CD1c-positive myeloid dendritic cell (primary cell): ENCODE measurements around the gene RASAL1.

ENCODE experiments used
- DNase-seq: peaks from one replicate; pipeline ENCODE4 v3.0.0-alpha.2; 2016; ENCODE audit errors: extremely low spot score

Gene RASAL1

DNA sequence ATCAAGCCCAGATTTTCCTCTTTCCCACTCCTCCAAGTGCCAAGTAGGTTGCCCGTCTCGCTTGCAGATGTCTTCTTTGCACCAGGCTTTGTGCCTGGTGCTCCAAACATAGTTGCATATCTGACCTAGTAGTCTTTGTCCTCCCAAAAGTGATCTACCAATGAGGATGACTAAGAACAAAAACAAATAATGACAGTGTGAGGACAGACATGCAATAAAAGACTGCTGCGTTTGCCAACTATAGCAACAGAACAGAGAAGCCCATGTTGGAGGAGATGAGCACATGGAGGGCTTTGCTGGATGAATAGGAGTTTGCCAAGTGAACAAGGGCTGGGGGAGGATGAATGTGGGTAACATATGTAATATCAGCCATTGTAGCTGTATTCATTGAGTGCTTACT lies 63.4 kb downstream of the RASAL1 start:
- no peak for DNase-seq

DNA sequence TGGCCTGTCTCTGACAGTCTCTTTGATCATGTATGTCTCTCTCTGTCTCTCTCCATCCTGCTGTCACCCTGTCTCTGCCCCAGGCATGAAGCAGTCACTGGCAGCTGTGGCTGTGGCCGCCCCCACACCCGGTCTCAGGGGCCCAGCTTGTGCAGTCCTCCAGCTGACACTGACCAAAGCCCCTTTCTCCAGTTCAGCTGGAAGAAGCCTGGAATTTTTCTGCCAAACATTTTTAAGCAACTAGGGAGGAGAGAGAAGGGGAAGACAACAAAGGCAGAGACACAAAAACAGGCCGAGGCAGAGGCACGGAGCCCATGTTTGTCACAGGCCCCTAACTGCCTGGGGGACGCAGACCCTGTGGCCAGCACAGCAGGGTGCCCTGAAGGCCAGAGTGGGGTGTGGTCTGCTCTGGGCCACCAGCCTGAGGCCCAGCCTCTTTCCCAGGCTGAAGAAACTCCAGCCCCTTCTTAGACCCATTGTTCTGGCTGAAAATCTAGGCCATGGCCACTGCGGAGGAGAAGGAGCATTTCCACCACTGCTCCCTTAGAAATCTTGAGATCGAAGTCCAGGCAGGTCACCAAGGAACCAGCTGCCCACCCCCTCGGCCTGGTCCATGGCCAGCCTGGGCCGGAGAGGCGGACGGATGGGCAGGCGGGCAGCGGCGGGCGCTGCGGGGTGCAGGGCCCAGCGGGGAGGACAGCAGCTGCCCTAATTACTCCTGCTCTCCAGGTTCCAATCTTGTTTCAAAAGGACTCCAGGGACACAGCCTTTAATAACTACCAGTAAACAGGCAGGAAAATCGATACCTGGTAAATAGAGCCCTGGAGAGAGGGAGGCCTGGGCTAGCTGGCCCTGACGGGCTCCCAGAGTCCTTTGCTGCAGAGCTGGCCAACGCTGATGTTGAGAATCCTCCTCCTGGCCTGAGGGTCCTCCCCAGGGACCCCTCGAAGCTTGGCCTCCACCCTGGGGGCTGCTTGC lies 64.1 kb downstream of the RASAL1 start:
- no peak for DNase-seq

DNA sequence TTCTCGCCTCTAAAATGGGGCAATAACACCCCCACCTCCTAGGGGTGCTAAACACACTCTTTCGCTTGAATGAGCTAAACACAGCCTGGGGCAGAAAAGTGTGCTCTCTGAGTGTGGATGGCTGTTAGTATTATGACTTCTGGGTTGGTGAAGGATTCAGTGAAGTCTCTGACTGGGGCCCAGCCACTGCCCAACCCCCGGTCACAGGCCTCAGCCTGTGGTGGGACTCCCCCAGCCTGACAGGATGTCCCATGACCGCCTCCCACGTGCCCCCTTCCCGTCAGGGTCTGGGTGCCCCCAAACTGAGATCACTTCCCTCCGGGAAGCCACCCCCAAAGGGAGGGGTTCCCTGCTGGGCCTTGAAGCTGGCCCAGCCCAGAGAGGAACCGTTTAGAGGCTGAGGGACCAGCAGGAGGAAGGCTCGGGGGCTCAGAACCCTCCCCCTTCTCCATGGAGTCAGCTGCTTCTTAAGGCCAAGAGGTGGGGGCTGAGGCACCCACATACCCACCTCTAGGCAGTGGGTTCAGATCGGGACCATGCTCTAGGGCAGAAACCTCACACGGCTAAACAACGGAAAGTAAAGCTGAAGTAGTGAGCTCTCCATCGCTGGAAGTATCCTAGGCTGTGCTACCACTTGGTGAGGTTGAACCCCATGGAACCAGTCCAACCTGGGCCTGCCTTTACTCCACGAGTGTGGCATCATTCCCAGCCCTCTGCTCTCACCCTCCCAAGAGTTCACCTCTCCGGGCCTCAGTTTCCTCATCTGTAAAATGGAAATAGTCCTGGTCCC lies 65.2 kb downstream of the RASAL1 start:
- peak; percentile 56 for DNase-seq

DNA sequence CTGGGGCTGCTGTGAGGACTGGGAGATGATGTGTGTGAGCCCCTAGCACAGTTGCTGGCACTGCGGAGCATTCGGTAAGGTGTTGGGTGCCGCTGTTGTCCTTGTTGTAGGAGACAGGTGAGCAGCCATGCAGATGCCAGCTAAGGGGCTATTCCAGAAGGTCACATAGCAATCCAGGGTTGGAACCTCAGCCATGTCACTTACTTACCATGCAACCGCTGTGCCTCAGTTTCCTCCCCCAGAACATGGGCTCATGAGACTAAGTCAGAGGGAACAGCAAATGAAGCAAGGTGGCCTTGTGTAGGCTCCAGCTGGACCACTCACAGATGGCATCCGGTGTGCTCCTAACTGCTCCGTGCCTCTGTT lies 65.8 kb downstream of the RASAL1 start:
- no peak for DNase-seq

DNA sequence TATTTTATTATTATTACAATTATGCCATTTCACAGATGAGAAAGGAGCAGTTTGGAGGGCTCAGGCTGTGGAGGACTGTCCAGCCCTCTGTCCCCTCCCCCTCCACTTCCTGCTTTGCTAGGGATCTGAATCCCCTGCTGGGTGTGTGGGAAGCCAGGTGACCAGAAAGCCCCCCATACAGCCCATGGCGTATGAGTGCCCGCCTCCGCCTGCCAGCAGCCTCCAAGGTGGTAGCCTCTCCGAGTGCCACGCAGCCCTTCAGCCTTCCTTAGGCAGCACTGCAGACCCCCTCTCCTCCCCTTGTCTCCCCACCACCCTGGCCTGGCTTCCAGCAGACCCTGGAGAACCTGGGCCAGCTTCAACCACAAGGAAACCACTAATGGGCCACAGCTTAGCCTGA lies 66.4 kb downstream of the RASAL1 start:
- no peak for DNase-seq

DNA sequence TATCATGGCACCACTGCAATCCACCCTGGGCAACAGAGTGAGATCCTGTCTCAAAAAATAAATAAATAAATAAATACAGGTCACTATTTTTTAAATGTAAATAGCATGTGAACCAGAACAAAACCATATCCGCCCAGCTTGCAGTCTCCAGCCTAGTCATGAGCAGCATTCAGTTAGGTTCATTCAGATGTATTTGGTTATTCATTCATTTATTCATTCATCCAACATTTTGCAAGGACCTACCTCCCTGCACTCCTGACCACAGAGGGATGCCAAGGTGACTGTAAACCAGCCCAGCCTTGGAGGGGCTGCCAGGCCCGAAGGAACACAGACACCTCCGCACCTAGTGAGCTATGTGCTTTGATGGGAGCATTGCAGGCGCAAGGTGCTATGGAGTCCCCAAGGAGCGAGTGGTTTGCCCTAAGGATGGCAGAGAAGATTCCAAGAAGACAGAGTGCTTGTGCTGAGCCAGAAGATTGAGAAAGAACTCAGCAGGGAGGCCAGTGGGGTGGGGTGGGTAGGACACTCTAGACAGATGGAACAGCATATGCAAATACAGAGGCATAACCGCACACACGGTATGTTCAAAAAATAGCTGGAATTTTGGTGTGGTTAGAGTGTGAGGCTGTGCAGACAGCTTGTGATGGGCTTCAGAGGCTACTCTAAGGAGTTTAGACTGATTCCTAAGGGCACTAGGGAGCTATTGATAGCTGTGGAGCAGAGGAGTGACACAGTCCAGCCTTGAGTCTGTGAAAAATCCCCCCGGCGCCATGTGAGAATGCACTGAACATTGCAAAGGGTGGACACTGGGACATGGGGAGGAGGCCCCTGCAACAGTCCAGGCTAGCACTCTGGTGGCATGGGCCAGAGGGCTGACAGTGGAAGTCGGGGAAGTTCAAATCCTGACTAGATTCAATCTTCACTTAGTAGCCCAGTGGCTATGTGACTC lies 67.3 kb downstream of the RASAL1 start:
- no peak for DNase-seq

DNA sequence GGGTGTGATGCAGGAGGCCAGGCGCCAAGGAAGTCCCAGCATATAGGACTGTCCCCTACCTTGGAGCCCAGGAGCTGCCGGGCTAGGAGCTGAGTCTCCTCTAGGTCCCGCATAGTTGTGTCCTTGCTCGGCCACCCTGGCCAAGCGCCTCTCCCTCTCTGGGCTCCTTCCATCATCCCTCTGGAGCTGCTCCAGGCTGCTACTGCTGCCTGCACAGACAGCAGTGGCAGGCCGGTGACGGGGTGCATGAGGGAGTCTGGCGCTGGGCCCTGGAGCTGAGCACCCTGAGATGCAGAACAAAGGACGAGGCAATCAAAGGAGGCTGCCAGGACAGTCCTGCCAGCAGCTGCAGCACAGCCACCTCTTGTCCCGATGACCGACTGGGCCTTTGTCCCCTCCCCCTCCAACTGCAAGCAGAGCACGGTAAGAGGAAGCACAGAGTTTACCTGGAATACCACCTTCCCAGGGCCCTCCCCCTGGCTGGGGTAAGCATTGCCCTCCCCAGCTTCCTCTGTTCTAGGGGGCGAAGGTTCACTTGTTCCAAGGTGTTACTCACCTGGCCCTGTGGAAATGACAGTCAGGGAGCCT lies 68.7 kb downstream of the RASAL1 start:
- no peak for DNase-seq

DNA sequence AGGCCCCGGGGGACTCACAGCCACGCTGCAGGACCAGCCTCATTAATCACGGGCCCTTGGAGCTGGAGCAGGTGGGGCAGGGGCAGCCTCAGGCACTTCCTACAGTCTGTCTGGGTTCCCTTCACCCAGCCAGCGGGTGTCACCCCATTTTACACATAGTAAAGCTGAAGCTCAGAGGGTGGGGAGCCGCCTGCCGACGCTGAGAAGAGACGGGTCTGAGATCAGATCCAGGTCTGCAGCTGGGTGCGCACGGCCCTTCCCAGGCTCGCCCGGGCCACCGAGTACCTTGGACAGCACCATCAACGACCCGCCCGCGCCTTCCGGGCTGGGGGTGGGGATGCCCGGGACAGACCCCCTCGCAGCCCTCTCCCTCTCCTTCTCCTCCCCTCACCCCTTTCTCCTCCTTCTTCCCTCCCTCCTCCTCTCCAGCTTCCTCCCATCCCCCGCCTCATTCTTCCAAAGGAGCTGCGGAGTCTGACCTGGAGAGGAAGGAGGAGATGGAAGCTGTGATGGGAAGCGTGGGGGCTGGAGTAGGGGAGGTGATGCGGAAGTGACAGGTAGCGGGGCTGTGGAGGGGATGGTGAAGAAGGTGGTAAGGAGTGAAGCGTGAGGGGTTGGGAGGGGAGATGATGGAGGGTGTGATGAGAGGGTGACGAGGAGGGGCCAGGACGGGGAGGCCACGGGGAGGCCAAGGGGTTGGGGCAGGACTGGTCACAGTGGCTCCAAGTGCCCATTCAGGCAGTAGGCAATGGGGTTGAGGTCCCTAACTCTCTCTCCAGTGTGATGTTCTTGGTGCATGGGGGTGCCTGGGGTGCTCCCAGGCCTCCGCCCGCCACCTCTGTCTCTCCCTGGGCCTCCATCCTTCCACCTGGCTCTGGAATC lies 70.2 kb downstream of the RASAL1 start:
- DNase-seq: no peak

DNA sequence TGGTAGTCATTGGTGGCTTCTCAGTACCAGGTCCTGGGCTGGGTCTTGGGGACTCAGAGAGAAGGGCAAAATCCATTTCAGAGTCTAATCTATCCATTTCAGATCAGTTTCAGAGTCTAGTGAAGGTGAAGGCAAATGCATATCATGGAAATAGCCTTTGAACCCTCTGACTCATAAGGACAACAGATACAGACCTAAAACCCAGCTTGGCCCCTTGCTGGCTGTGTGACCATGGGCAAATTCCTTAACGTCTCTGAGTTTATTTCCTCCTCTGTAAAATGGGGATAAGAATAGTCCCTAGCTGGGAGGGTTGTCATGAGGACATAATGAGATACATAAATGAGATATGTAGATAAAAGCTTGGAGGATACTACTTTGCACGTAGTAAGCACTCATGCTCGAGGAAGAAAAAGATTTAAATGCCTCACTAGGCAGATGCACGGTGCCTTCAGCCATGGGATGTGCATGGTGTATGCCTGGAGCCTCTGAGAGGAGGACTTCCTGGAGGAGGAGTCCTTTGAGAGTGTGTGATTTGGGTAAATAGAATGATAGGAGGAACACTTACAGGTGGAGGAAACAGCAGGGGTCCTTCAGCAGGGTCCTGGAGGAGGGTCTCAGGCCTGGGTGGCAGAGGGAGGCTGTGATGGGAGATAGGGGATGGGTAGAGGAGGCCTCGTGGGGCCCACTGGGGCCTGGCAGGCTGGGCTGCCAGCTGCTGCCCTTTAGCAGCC lies 71.0 kb downstream of the RASAL1 start:
- no peak for DNase-seq

DNA sequence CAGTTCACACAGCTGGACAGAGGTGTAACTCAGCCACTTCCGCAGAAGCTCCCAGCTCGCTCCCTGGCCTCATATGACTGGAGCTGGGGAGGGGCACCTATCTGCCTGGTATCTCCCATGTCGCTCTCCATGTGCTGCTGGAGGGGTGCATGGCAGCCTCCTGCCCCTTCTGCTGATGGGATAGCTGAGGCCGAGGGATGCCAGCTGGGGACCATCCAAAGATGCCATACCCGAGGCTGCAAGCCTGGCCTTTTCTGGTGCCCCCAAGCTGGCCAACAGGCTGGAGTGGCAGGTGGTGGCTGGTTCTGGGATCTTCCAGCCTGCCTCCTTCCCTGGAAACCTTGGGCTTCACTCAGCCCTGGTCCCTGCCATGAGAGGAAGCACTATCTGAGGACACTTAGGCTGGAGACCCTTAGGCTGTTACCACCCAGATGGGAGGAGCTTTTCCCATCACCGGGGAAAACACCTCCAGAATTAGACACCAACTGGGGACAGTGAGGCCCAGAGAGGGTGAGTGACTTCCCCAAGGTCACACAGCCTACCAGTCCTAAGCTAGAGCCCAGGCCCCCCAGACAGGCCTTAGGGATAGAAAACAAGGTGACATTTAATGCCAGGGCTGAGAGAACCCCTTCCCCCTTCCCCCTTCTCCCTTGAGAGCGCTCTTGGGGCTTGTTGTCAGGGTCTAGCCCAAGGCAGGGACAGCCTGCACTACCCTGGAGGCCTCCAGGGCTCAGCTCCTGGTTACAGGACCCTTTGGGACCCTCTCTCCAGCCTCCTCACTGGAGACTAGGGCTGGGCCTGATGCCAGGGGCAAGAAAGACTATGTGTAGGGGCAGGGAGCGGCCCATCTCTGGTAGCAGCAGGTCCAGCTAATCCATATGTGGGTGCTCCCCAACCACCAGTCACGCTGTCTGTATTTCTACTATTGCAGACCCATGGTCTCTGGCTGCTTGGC lies 71.9 kb downstream of the RASAL1 start:
- DNase-seq: no peak

DNA sequence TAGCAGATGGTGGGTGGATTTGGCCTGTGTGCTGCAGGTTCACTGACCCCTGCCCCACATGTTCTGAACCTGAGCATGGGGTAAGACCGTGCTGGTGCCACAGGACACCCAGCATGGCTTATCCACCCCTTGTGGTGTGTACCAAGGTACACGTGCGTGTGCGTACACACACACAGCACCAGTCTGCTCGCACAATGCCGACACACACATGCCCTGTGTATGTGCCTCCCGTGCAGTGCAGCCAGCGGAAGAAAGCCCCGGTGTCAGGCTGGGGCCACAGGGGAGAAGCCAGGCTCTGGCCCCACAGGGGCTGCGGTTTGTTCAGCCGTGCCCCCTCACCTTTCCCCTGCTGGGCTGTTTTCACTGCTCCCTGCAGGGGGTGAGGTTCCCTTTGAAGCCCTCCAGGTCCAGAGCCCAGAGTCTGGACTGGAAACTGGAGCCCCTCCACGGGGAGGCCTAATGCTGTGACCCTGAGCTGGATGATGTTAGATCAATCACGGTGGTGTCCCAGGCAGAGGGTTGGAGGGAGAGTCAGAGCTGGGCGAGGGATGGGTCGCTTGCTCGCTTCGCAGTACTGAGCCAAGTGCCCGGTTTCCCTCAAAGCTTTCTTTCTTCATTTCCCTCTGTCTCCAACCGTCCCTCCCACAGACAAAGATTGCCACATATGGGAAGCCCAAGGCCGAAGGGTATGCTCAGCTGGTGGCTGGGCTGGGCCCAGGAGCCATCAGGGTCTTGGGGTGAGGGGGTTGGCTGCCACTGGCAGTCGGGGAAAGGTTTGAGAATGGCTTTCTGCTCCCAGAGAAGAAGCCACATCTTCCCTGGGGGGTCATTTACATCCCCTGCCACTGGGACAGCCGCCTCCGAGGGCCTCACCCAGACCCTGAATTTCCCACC lies 72.8 kb downstream of the RASAL1 start:
- DNase-seq: no peak

DNA sequence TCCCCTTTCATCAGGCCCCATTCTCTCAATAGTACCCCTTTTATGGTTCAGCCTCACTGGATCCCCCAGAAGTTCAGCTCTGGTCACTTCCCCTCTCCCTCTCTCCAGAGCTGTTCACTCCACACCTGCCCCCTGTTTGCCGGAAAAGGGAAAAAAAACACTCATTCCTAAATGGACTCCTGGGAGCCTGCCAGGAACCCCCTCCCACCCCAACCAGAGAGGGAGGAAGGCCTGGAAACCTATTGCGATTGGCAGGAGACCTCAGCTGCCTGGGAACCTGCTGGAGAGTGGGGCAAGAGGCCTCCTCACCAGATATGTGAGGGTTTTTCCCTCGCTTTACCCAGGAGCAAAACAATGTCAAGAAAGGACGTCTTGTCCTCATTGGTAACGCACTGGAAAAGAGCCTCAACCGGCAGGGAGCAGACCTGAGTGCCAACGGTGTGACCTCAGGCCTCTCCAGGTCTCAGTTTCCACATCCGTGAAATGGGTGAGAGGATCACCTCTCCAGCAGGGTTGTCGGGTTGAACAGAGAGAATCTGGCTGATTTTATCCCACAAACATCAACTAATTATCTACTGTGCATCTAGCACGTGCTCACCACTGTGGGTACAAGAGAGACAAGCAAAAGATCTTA lies 74.4 kb downstream of the RASAL1 start:
- DNase-seq: no peak

DNA sequence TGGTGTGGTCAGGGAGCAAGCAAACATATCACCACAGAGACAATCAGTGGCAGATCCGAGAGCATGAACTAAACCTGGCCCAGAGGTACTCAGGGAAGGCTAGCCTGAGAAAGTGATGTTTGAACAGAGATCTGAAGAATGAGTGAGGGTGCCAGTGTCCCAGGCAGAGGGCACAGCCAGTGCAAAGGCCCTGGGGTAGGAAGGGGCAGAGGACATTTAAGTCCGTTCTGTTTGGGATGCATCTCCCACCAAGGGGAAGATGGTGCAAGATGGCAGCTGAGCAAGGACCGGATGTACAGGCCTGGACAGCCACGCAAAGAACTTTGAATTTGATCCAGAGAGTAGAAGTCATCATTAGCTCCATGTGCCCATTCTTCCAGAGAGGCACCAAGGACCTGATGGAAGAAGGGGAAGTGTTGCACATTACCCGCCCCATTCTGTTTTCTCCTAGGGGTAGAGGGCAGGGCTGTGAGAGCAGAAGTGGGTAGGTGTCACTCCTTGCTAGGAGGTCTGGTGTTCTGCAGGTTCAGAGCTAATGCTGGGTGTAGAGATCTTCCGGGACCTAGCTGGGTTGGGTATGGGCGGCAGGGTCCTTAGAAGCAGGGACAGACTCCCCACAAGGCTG lies 75.1 kb downstream of the RASAL1 start:
- DNase-seq: no peak

DNA sequence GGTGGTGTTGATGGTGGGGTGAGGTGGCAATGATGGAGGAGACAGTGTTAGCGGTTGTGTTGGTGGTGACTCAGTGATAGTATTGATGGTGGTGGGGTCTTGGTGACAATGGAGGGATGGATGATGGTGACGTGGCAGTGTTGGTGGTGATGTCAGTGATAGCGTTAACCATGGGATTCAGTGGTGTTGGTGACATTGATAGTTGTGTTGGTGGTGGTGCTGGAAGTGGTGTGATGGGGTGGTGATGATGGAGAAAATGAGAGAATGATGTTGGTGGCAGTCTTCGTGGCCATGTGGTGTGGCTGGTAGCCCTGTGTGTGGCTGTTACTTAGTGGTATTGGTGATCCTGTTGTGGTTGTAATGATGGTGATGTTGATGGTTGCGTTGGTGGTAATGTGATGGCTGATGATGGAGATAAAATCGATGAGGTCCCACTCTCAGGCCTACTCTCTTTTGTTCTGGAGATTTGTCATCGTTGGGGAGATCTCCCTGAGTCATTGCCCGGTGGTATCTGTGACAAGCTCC lies 76.4 kb downstream of the RASAL1 start:
- DNase-seq: no peak

DNA sequence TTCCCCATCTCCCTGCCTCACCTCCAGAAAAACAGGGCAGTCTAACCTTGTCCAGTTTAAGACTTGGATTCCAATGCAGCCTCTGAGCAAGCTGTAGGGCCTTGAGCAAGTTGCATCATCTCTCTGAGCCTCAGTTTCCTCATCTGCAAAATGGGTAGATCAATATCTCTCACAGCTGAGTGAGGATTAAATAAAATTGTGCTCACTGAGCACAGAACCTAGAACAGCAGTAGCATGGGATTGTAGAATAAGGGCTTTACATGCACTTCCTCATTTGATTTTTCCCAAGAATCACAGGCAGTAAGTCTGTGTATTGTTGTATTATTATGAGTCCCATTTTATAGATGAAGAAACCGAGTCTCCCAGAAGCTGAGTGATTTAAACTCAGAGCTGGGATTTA lies 77.0 kb downstream of the RASAL1 start:
- no peak for DNase-seq
